ENCODE measurements around the gene SLC37A4.

DNA sequence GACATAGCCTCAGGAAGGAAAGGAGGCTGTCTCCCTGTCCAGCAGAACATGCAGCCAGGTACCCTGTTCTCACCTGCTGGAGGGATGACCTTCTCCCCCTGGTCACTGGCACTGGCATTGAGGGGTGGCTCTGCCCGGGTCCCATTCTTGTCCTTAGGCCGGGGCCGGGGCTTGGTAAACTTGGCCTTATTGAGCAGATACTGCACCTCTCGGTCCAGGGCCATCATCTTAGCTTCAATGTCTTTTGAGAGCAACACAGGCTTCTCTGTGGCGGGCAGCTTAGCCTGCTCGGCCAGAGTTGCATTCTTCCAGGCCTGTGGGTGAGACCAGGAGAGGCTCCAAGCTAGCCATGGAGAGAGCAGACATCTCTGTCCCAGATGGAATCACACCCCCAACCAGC lies 15.8 kb upstream of the SLC37A4 start:
- TF ChIP-seq, protein P1, sequence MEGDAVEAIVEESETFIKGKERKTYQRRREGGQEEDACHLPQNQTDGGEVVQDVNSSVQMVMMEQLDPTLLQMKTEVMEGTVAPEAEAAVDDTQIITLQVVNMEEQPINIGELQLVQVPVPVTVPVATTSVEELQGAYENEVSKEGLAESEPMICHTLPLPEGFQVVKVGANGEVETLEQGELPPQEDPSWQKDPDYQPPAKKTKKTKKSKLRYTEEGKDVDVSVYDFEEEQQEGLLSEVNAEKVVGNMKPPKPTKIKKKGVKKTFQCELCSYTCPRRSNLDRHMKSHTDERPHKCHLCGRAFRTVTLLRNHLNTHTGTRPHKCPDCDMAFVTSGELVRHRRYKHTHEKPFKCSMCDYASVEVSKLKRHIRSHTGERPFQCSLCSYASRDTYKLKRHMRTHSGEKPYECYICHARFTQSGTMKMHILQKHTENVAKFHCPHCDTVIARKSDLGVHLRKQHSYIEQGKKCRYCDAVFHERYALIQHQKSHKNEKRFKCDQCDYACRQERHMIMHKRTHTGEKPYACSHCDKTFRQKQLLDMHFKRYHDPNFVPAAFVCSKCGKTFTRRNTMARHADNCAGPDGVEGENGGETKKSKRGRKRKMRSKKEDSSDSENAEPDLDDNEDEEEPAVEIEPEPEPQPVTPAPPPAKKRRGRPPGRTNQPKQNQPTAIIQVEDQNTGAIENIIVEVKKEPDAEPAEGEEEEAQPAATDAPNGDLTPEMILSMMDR (IDR thresholded peaks at IDR 0.05): no peak
- TF ChIP-seq POLR2A (IDR thresholded peaks at IDR 0.05): no peak

Data from thyroid gland (tissue), 4 donors.